Psoas muscle (tissue), 8 donors: ENCODE measurements around the gene HOXC12. TPM values are rescaled to one million over a fixed set of nuclear protein-coding genes. Genes with fewer than 3 reads are reported as not detected.

Experiments
- ATAC-seq, 4 donors: fragments of 200-7000 bp; cut with Tn5 transposase; one replicate each; pipeline ENCODE4 v1.9.1; 2020; ENCODE audit warnings: moderate library complexity in 3 of 4, mild to moderate bottlenecking in 2 of 4
- DNase-seq, 2 donors: peaks; one replicate each; pipeline ENCODE4 v3.0.0-alpha.2; 2020
- H3K27ac ChIP-seq: fragments of 200-600 bp; one replicate; pipeline ENCODE4 v1.8.0; 2022
- H3K27me3 ChIP-seq, 3 donors: fragments of 200-600 bp in 1 of 3; one replicate each; pipeline versions ENCODE4 v1.6.1 to v1.8.0; 2013 to 2022; ENCODE audit warnings: low read length in 2 of 3, mild to moderate bottlenecking in 2 of 3, moderate library complexity in 1 of 3; ENCODE audit not compliant: insufficient read depth in 3 of 3
- H3K36me3 ChIP-seq, 2 donors: fragments of 200-600 bp in 1 of 2; one replicate each; pipeline versions ENCODE4 v1.6.1 to v1.8.0; 2013 to 2022; ENCODE audit warnings: low read depth in 1 of 2, mild to moderate bottlenecking in 1 of 2, moderate library complexity in 1 of 2; ENCODE audit not compliant: insufficient read depth in 1 of 2
- H3K4me1 ChIP-seq: fragments of 200-600 bp; one replicate; pipeline ENCODE4 v1.8.0; 2022
- H3K4me3 ChIP-seq: fragments of 200-600 bp; one replicate; pipeline ENCODE4 v1.8.0; 2022; ENCODE audit warnings: mild to moderate bottlenecking
- H3K9me3 ChIP-seq: fragments of 200-600 bp; one replicate; pipeline ENCODE4 v1.8.0; 2022
- WGBS, 3 donors: extraction: QIAGEN DNeasy Blood & Tissue Kit; methylation state at CpG; one replicate each; pipeline versions ENCODE4 v1.1.6 to v1.1.7; 2013; 5-methylcytosine and 5-hydroxymethylcytosine counted together
- intact Hi-C, 2 donors: fragments of 100-400 bp; cut with DNase I; formaldehyde crosslinking; loops; one replicate each; pipeline versions ENCODE4 v1.11.0 to v1.14.2; 2022
- polyA plus RNA-seq, 3 donors: library from polyadenylated mRNA; stranded (reverse); fragments of 200-250 nt; gene quantifications; one replicate each; pipeline ENCODE4 v1.2.3, GENCODE V29; 2013
- total RNA-seq, 4 donors: library from RNA; stranded (reverse); fragmentation: NEBNext Ultra II Directional in 2 of 4; extraction: Animal tissue kit (Norgen Biotek cat#: 25700) in 2 of 4; gene quantifications; one replicate each; pipeline versions ENCODE4 v1.2.1 to v1.2.4, GENCODE V29; 2021 to 2023
- TF ChIP-seq, protein P1 (sequence below): fragments of 200-600 bp; IDR thresholded peaks from one replicate; pipeline ENCODE4 v1.8.0; 2022; ENCODE audit warnings: antibody characterized with exemption
- donor health status: healthy with polysubstance abuse.
- donor health status: DM: no; HTN: no; CAD: no; lungs with moderate emphysema.
- donor health status: Bipolar disorder and iron deficiency.
- donor health status: healthy.
- donor health status: DM: yes; HTN: yes; CAD: no.
- donor health status: DM: no; HTN: no; CAD: no.
- donor health status: DM: no; HTN: no; CAD: no.
- donor health status: DM: yes; HTN: yes; CAD: no.

HOXC12 gene
- total and polyA plus RNA-seq, 7 donors: under 0.01 to 0.01 TPM; not detected in 5

GRCh38 chr12:54006559-54007220 is 52.0 kb downstream of the HOXC12 start:
- WGBS, 3 donors: 15 to 42% (median 23%) methylated on average over 22 of the region's 22 CpGs
- TF ChIP-seq, protein P1, sequence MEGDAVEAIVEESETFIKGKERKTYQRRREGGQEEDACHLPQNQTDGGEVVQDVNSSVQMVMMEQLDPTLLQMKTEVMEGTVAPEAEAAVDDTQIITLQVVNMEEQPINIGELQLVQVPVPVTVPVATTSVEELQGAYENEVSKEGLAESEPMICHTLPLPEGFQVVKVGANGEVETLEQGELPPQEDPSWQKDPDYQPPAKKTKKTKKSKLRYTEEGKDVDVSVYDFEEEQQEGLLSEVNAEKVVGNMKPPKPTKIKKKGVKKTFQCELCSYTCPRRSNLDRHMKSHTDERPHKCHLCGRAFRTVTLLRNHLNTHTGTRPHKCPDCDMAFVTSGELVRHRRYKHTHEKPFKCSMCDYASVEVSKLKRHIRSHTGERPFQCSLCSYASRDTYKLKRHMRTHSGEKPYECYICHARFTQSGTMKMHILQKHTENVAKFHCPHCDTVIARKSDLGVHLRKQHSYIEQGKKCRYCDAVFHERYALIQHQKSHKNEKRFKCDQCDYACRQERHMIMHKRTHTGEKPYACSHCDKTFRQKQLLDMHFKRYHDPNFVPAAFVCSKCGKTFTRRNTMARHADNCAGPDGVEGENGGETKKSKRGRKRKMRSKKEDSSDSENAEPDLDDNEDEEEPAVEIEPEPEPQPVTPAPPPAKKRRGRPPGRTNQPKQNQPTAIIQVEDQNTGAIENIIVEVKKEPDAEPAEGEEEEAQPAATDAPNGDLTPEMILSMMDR: no peak
- no peaks in the 10 kb centered on the region for H3K36me3 ChIP-seq
- intact Hi-C loops: loop anchor here (1.0 to 5.0 kb wide), 4 partner anchors 14 to 194 kb away; no protein-coding TSS in a partner anchor
- H3K27ac ChIP-seq: peak overlapping the region; percentile 95
- H3K4me3 ChIP-seq: peak overlapping the region; percentile 78
- peak in 1 of 2 donors; percentile 60 for DNase-seq
- peak in 3 of 4 donors; percentile 12 to 38 (median 30) for ATAC-seq
- no peaks in the 10 kb centered on the region for H3K9me3 ChIP-seq
- H3K4me1 ChIP-seq: peaks cover 24% of the 10 kb centered on the region
- no peaks in the 10 kb centered on the region for H3K27me3 ChIP-seq

DNA sequence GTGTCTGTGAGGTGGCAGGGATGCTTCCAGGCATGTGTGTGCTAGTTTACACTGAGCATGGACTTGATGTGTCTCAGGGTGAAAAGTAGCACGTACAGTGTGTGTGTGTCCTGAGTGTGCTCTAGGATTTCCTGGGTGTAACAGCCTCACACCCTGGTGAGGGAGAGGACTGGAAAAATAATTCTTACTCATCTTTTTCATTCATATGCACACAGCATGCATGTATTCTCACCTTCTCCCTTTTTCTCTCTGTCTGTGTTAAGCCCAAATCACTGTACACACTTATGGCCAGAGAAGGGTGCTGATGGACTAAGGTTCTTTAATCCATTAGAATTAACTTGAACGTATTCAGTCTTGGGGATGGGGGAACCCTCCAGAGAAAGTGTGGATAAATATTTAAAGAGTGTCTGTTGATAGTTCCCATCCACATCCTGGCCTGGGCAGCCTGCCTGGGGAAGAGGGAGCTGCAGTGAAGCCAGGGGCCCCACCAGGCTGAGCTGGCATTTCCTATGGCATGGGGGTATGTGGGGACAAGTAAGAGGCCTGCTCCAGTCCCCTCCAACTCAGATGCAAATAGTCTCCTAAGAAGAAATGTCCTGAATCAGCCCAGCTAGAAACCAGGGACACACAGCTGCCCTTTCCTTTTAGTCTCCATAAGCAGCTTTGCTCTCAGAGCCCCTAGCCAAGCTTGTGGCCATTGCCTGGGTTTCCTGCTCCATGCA is 53.0 kb downstream of the HOXC12 start:
- Histone ChIP-seq H3K27me3 (no peaks in the 10 kb centered on the region), H3K36me3 (no peaks in the 10 kb centered on the region), H3K9me3 (no peaks in the 10 kb centered on the region), H3K4me3 (no peak overlapping the region), H3K27ac (peak overlapping the region; percentile 95), H3K4me1 (peaks cover 21% of the 10 kb centered on the region)
- intact Hi-C loops: loop anchor here (2.0 to 5.0 kb wide), 3 partner anchors 13 to 193 kb away; no protein-coding TSS in a partner anchor
- DNase-seq (peak in 1 of 2 donors; percentile 39), ATAC-seq (no peak)
- TF ChIP-seq, protein P1: no peak
- 43 to 71% (median 53%) methylated on average over 2 of the region's 2 CpGs for WGBS, 3 donors

GRCh38 chr12:54008260-54008552 is 53.5 kb downstream of the HOXC12 start:
- TF ChIP-seq, protein P1: no peak
- ATAC-seq: no peak
- 58 to 71% (median 64%) methylated on average over 2 of the region's 2 CpGs for WGBS, 3 donors
- peaks cover 17% of the 10 kb centered on the region for H3K4me1 ChIP-seq
- H3K9me3 ChIP-seq: no peaks in the 10 kb centered on the region
- intact Hi-C loops: loop anchor here in 1 of 2 donors (5.0 kb wide), 1 partner anchor 189 kb away; no protein-coding TSS in a partner anchor
- no peaks in the 10 kb centered on the region for H3K27me3 ChIP-seq
- peak overlapping the region; percentile 74 for H3K4me3 ChIP-seq
- DNase-seq: peak in 1 of 2 donors; percentile 12
- no peaks in the 10 kb centered on the region for H3K36me3 ChIP-seq
- peak overlapping the region; percentile 95 for H3K27ac ChIP-seq

Other genes with a start within 250 kb of the HOXC12 start
- gene CALCOCO1, start 227.5 kb upstream of the HOXC12 start, total RNA-seq: 100 to 1,000 TPM; 180 to 255 (median 189) TPM
- 100 to 1,000 TPM in 2 of 3 donors, 10 to 100 TPM in 1; 41.1 to 125 (median 124) TPM for gene CALCOCO1, start 227.5 kb upstream of the HOXC12 start, polyA plus RNA-seq
- gene CISTR, start 202.9 kb upstream of the HOXC12 start, total RNA-seq: not detected
- not detected for gene CISTR, start 202.9 kb upstream of the HOXC12 start, polyA plus RNA-seq
- not detected for gene HOXC13, start 16.1 kb upstream of the HOXC12 start, total RNA-seq
- under 1 TPM in 1 of 3 donors, not detected in 2; 0.23 TPM for gene HOXC13, start 16.1 kb upstream of the HOXC12 start, polyA plus RNA-seq
- gene HOXC11, start 18.2 kb downstream of the HOXC12 start, total RNA-seq: under 1 TPM in 2 of 4 donors, not detected in 2; 0.34 to 0.82 TPM
- 1 to 10 TPM in 1 of 3 donors, under 1 TPM in 2; 0.66 to 2.2 (median 0.95) TPM for gene HOXC11, start 18.2 kb downstream of the HOXC12 start, polyA plus RNA-seq
- under 1 TPM in 1 of 4 donors, not detected in 3; 0.53 TPM for gene HOTAIR, start 20.1 kb downstream of the HOXC12 start, total RNA-seq
- gene HOTAIR, start 20.1 kb downstream of the HOXC12 start, polyA plus RNA-seq: under 1 TPM in 2 of 3 donors, not detected in 1; 0.23 to 0.25 TPM
- 10 to 100 TPM in 2 of 4 donors, 1 to 10 TPM in 2; 3.0 to 79.4 (median 34.3) TPM for gene HOXC10, start 30.2 kb downstream of the HOXC12 start, total RNA-seq
- 100 to 1,000 TPM in 1 of 3 donors, 10 to 100 TPM in 2; 43.4 to 129 (median 74.1) TPM for gene HOXC10, start 30.2 kb downstream of the HOXC12 start, polyA plus RNA-seq
- gene HOXC9, start 45.3 kb downstream of the HOXC12 start, total RNA-seq: 10 to 100 TPM in 2 of 4 donors, 1 to 10 TPM in 2; 6.4 to 14.6 (median 9.2) TPM
- 10 to 100 TPM in 2 of 3 donors, 1 to 10 TPM in 1; 8.8 to 31.1 (median 16.4) TPM for gene HOXC9, start 45.3 kb downstream of the HOXC12 start, polyA plus RNA-seq
- gene HOXC8, start 54.1 kb downstream of the HOXC12 start, total RNA-seq: 10 to 100 TPM in 1 of 4 donors, 1 to 10 TPM in 3; 6.7 to 10.2 (median 9.0) TPM
- gene HOXC8, start 54.1 kb downstream of the HOXC12 start, polyA plus RNA-seq: 1 to 10 TPM; 1.6 to 8.8 (median 3.3) TPM
- gene HOXC6, start 73.5 kb downstream of the HOXC12 start, total RNA-seq: 10 to 100 TPM in 2 of 4 donors, 1 to 10 TPM in 2; 5.2 to 23.6 (median 12.5) TPM
- gene HOXC6, start 73.5 kb downstream of the HOXC12 start, polyA plus RNA-seq: 1 to 10 TPM; 2.2 to 9.5 (median 4.7) TPM
- 1 to 10 TPM in 2 of 4 donors, under 1 TPM in 2; 0.25 to 3.3 (median 1.1) TPM for gene HOXC5, start 78.1 kb downstream of the HOXC12 start, total RNA-seq
- gene HOXC5, start 78.1 kb downstream of the HOXC12 start, polyA plus RNA-seq: under 1 TPM; 0.03 to 0.58 (median 0.04) TPM
- 1 to 10 TPM; 1.6 to 4.7 (median 2.6) TPM for gene HOXC4, start 98.9 kb downstream of the HOXC12 start, total RNA-seq
- 1 to 10 TPM in 2 of 3 donors, under 1 TPM in 1; 0.72 to 1.4 (median 1.1) TPM for gene HOXC4, start 98.9 kb downstream of the HOXC12 start, polyA plus RNA-seq
- gene SMUG1, start 234.1 kb downstream of the HOXC12 start, total RNA-seq: 10 to 100 TPM; 16.4 to 25.7 (median 19.7) TPM
- gene SMUG1, start 234.1 kb downstream of the HOXC12 start, polyA plus RNA-seq: 10 to 100 TPM; 28.2 to 49.2 (median 36.5) TPM